ENCODE data around the gene JOSD2. TPM values are rescaled to one million over a fixed set of nuclear protein-coding genes. Genes with fewer than 3 reads are reported as not detected.

JOSD2 gene
- total and polyA plus RNA-seq, 4 experiments from 2014 or later, result 22.4 to 35.8 (median 28.7) TPM

- Mint-ChIP-seq H3K9me3 (peaks cover 0 to 2% (median 0%) of the 10 kb centered on the region in 8 donors), H3K4me3 (peak overlapping the region; percentile 53 to 93 (median 76)), H3K4me1 (peaks cover 5 to 15% (median 10%) of the 10 kb centered on the region in 4 donors), H3K27me3 (peaks cover 34 to 53% of the 10 kb centered on the region in 2 donors), H3K36me3 (peaks cover 0 to 2% of the 10 kb centered on the region in 2 donors), H3K27ac (no peak overlapping the region)
- DNase-seq, result no peak
- H3K36me3 ChIP-seq (ENCODE audit: insufficient read depth, low read length), result no peaks in the 10 kb centered on the region
- POLR2A ChIA-PET (ENCODE audit: partially characterized antibody), result no interaction called here
- H3K27ac ChIP-seq (ENCODE audit: low read depth, low read length), result no peak overlapping the region
- peaks cover 4% of the 10 kb centered on the region for H3K27me3 ChIP-seq (ENCODE audit: insufficient read depth, low read length)
- CTCF ChIA-PET (ENCODE audit: partially characterized antibody), result interaction anchor here (0.6 to 3.2 kb wide), 13 partner anchors 11 to 225 kb away, joined by 3 to 19 read pairs (median 5); partner anchors contain the start of gene JOSD2
- H3K9me3 ChIP-seq (ENCODE audit: control insufficient read depth in 1 of 2, low read length in 2 of 2), result no peaks in the 10 kb centered on the region
- peaks cover 4% of the 10 kb centered on the region for H3K4me1 ChIP-seq (ENCODE audit: insufficient read depth, low read length)
- intact Hi-C loops (cut with micrococcal nuclease), result loop anchor here (1.0 kb wide), 2 partner anchors 187 to 198 kb away; no protein-coding TSS in a partner anchor
- H3K4me3 ChIP-seq (ENCODE audit: low read length in 2 of 2), result no peak overlapping the region
Measured at GRCh38 chr19:50555450-50556281, 44.7 kb upstream of the JOSD2 start.

GRCh38 chr19:50555033-50555432, 44.0 kb upstream of the JOSD2 start:
- H3K4me3 Mint-ChIP-seq, result peak overlapping the region in 4 of 8 donors; percentile 0 to 77 (median 42)
- peaks cover 5 to 15% (median 10%) of the 10 kb centered on the region in 4 donors for H3K4me1 Mint-ChIP-seq
- H3K27ac Mint-ChIP-seq, result no peak overlapping the region
- ChIA-PET CTCF (ENCODE audit: partially characterized antibody) (no interaction called here), POLR2A (ENCODE audit: partially characterized antibody) (no interaction called here)
- Histone ChIP-seq H3K36me3 (ENCODE audit: insufficient read depth, low read length) (no peaks in the 10 kb centered on the region), H3K27me3 (ENCODE audit: insufficient read depth, low read length) (peaks cover 4% of the 10 kb centered on the region), H3K27ac (ENCODE audit: low read depth, low read length) (no peak overlapping the region), H3K4me3 (ENCODE audit: low read length in 2 of 2) (no peak overlapping the region), H3K9me3 (ENCODE audit: control insufficient read depth in 1 of 2, low read length in 2 of 2) (no peaks in the 10 kb centered on the region), H3K4me1 (ENCODE audit: insufficient read depth, low read length) (peaks cover 4% of the 10 kb centered on the region)
- H3K27me3 Mint-ChIP-seq, result peaks cover 39 to 58% of the 10 kb centered on the region in 2 donors
- intact Hi-C loops (cut with micrococcal nuclease), result no loop called here
- H3K36me3 Mint-ChIP-seq, result peaks cover 0 to 2% of the 10 kb centered on the region in 2 donors
- no peak for DNase-seq
- H3K9me3 Mint-ChIP-seq, result peaks cover 0 to 2% (median 0%) of the 10 kb centered on the region in 8 donors

DNA sequence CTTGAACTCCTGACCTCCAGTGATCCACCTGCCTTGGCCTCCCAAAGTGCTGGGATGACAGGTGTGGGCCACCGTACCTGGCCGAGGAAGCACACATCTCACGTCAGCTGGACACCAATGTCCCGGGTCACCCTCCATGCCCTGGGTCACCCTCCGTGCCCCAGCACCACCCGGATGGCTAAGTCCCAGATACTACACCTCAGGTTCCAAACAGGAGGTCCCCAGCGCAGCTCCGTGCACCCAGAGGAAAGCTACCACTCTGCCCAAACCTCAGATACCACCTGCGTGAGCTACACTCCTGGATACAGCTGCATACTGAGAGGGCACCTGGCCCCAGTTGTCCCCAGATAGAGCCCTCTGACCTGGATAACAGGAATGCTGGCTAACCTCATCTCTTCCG, 43.2 kb upstream of the JOSD2 start:
- CTCF ChIA-PET (ENCODE audit: partially characterized antibody), result no interaction called here
- peaks cover 4% of the 10 kb centered on the region for H3K4me1 ChIP-seq (ENCODE audit: insufficient read depth, low read length)
- intact Hi-C loops (cut with micrococcal nuclease), result no loop called here
- no peak overlapping the region for H3K27ac Mint-ChIP-seq
- POLR2A ChIA-PET (ENCODE audit: partially characterized antibody), result interaction anchor here (1.0 kb wide), 1 partner anchor 144 kb away, joined by 3 read pairs; no protein-coding TSS in a partner anchor
- H3K36me3 Mint-ChIP-seq, result peaks cover 0 to 2% of the 10 kb centered on the region in 2 donors
- peaks cover 5 to 15% (median 10%) of the 10 kb centered on the region in 4 donors for H3K4me1 Mint-ChIP-seq
- DNase-seq, result no peak
- peak overlapping the region in 1 of 8 donors; percentile 10 for H3K4me3 Mint-ChIP-seq
- no peak overlapping the region for H3K4me3 ChIP-seq (ENCODE audit: low read length in 2 of 2)
- H3K27me3 Mint-ChIP-seq, result peaks cover 45 to 58% of the 10 kb centered on the region in 2 donors
- no peaks in the 10 kb centered on the region for H3K36me3 ChIP-seq (ENCODE audit: insufficient read depth, low read length)
- peaks cover 4% of the 10 kb centered on the region for H3K27me3 ChIP-seq (ENCODE audit: insufficient read depth, low read length)
- H3K27ac ChIP-seq (ENCODE audit: low read depth, low read length), result no peak overlapping the region
- peaks cover 0 to 2% (median 0%) of the 10 kb centered on the region in 8 donors for H3K9me3 Mint-ChIP-seq
- H3K9me3 ChIP-seq (ENCODE audit: control insufficient read depth in 1 of 2, low read length in 2 of 2), result no peaks in the 10 kb centered on the region

DNA sequence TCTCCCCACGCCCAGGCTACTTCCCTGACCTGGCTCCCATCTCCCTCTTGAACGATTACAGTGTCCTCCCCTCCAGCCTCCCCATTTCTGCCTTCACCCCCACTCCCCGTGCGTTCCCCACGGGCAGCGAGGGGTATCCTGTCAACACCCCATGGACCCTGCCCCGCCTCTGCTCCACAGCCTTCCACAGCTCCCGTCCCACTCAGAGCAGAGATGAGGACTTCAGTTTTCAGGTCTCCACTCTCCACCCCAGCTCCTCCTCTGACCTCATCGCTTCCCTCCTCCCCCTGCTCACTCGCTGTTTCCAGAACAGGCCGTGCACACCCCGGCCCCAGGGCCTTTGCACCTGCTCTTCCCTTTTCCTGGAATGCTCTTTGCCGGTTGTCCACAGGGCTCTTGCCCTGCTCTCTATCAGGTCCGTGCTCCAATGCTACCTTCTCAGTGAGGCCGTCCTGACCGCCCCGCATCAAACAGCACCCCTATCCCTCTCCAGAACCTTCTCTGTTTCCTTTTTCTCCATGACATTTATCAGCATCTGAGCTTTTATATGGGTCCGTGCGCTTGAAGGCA, 42.2 kb upstream of the JOSD2 start:
- Histone ChIP-seq H3K27me3 (ENCODE audit: insufficient read depth, low read length) (peaks cover 4% of the 10 kb centered on the region), H3K36me3 (ENCODE audit: insufficient read depth, low read length) (no peaks in the 10 kb centered on the region), H3K4me1 (ENCODE audit: insufficient read depth, low read length) (peaks cover 4% of the 10 kb centered on the region), H3K4me3 (ENCODE audit: low read length in 2 of 2) (no peak overlapping the region), H3K27ac (ENCODE audit: low read depth, low read length) (no peak overlapping the region), H3K9me3 (ENCODE audit: control insufficient read depth in 1 of 2, low read length in 2 of 2) (no peaks in the 10 kb centered on the region)
- Mint-ChIP-seq H3K4me3 (no peak overlapping the region), H3K36me3 (peaks cover 0 to 2% of the 10 kb centered on the region in 2 donors), H3K27ac (peak overlapping the region in 1 of 7 donors; percentile 47), H3K27me3 (peaks cover 44 to 55% of the 10 kb centered on the region in 2 donors), H3K4me1 (peaks cover 5 to 15% (median 10%) of the 10 kb centered on the region in 4 donors), H3K9me3 (peaks cover 0 to 2% (median 0%) of the 10 kb centered on the region in 8 donors)
- intact Hi-C loops (cut with micrococcal nuclease), result no loop called here
- ChIA-PET CTCF (ENCODE audit: partially characterized antibody) (no interaction called here), POLR2A (ENCODE audit: partially characterized antibody) (no interaction called here)
- DNase-seq, result no peak

GRCh38 chr19:50552540-50552939, 41.5 kb upstream of the JOSD2 start:
- Histone ChIP-seq H3K36me3 (ENCODE audit: insufficient read depth, low read length) (no peaks in the 10 kb centered on the region), H3K4me3 (ENCODE audit: low read length in 2 of 2) (no peak overlapping the region), H3K9me3 (ENCODE audit: control insufficient read depth in 1 of 2, low read length in 2 of 2) (no peaks in the 10 kb centered on the region), H3K27ac (ENCODE audit: low read depth, low read length) (no peak overlapping the region), H3K4me1 (ENCODE audit: insufficient read depth, low read length) (peaks cover 4% of the 10 kb centered on the region), H3K27me3 (ENCODE audit: insufficient read depth, low read length) (peaks cover 4% of the 10 kb centered on the region)
- Mint-ChIP-seq H3K4me3 (no peak overlapping the region), H3K4me1 (peaks cover 5 to 15% (median 10%) of the 10 kb centered on the region in 4 donors), H3K27me3 (peaks cover 40 to 55% of the 10 kb centered on the region in 2 donors), H3K27ac (no peak overlapping the region), H3K36me3 (peaks cover 0 to 2% of the 10 kb centered on the region in 2 donors), H3K9me3 (peaks cover 0 to 2% (median 0%) of the 10 kb centered on the region in 8 donors)
- DNase-seq, result no peak
- intact Hi-C loops (cut with micrococcal nuclease), result no loop called here
- POLR2A ChIA-PET (ENCODE audit: partially characterized antibody), result no interaction called here
- CTCF ChIA-PET (ENCODE audit: partially characterized antibody), result no interaction called here

DNA sequence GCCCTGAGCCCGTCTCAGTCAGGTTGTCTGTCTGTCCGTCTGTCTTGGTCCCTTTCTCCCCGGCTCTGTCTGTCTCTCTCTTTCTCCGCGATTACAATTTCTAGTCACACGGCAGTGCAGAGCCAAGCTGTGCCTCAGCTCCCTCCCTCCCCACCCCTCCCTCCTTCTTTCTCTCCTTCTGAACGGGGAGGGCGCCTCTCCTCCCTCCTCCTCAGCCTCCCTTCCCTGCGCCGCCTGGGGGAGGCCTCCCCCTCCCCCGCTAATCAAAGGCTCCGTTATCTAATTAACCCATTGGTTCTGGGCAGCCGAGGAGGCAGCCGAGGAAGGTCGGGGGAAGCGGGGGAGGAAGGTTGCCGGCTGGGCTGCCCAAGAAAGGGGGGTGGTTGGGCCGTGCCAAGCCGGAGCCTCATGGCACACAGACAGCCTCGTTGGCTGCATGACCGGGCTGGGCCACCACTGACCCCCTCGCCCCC, 40.8 kb upstream of the JOSD2 start:
- Mint-ChIP-seq H3K27ac (peak overlapping the region in 1 of 7 donors; percentile 60), H3K9me3 (peaks cover 0 to 2% (median 0%) of the 10 kb centered on the region in 8 donors)
- no peaks in the 10 kb centered on the region for H3K9me3 ChIP-seq (ENCODE audit: control insufficient read depth in 1 of 2, low read length in 2 of 2)

More for the DNA sequence above, 40.8 kb upstream of the JOSD2 start:
- Histone ChIP-seq H3K4me1 (ENCODE audit: insufficient read depth, low read length) (peaks cover 4% of the 10 kb centered on the region), H3K4me3 (ENCODE audit: low read length in 2 of 2) (no peak overlapping the region), H3K27ac (ENCODE audit: low read depth, low read length) (no peak overlapping the region), H3K36me3 (ENCODE audit: insufficient read depth, low read length) (no peaks in the 10 kb centered on the region), H3K27me3 (ENCODE audit: insufficient read depth, low read length) (peaks cover 4% of the 10 kb centered on the region)
- intact Hi-C loops (cut with micrococcal nuclease), result no loop called here
- ChIA-PET POLR2A (ENCODE audit: partially characterized antibody) (no interaction called here), CTCF (ENCODE audit: partially characterized antibody) (no interaction called here)
- no peak for DNase-seq
- H3K36me3 Mint-ChIP-seq, result peaks cover 0 to 2% of the 10 kb centered on the region in 2 donors
- H3K4me1 Mint-ChIP-seq, result peaks cover 5 to 15% (median 10%) of the 10 kb centered on the region in 4 donors
- H3K27me3 Mint-ChIP-seq, result peaks cover 38 to 54% of the 10 kb centered on the region in 2 donors
- H3K4me3 Mint-ChIP-seq, result no peak overlapping the region
